IMR-90 (cell line): ENCODE measurements around the gene FJX1. TPM values are rescaled to one million over a fixed set of nuclear protein-coding genes. Genes with fewer than 3 reads are reported as not detected.

Source experiments
- ATAC-seq: fragments of 200-7000 bp; cut with Tn5 transposase; 2 replicates; pipeline ENCODE4 v1.9.1; 2020; ENCODE audit warnings: low read depth, mild to moderate bottlenecking, moderate library complexity
- BruUV-seq: library from RNA; stranded (reverse); fragments of 400-500 nt; replicated peaks from 2 replicates; lab custom pipeline; 2021; lab: Mats Ljungman, UMichigan
- CTCF ChIA-PET: fragments of 300-600 bp; formaldehyde crosslinking; extraction: SDS; loops from one replicate; lab custom pipeline; 2021; ENCODE audit warnings: antibody characterized with exemption; lab: Yijun Ruan, JAX
- POLR2A ChIA-PET: fragments of 300-600 bp; sonication (Branson Sonifier 250); formaldehyde crosslinking; loops from one replicate; lab custom pipeline; 2022; ENCODE audit warnings: antibody characterized with exemption; ENCODE audit not compliant: unreplicated experiment; lab: Charles Lee
- DNase-seq: peaks from one replicate; pipeline ENCODE4 v3.0.0; 2013
- H2AFZ ChIP-seq: replicated peaks from 2 replicates; pipeline ENCODE3; 2013; ENCODE audit warnings: low read length, mild to moderate bottlenecking; ENCODE audit not compliant: poor library complexity
- H2AK5ac ChIP-seq: 2 replicates; pipeline ENCODE4 v1.6.1; 2013; ENCODE audit warnings: low read depth, low read length, inconsistent platforms
- H2AK9ac ChIP-seq: replicated peaks from 2 replicates; pipeline ENCODE3; 2013; ENCODE audit warnings: mild to moderate bottlenecking, low read depth, low read length, moderate library complexity; ENCODE audit not compliant: poor library complexity
- H2BK120ac ChIP-seq: 2 replicates; pipeline ENCODE4 v1.6.1; 2013; ENCODE audit warnings: low read depth, low read length, inconsistent platforms
- H2BK15ac ChIP-seq: 3 replicates; pipeline ENCODE4 v1.6.1; 2013; ENCODE audit warnings: low read depth, low read length, inconsistent platforms
- H2BK20ac ChIP-seq: 2 replicates; pipeline ENCODE4 v1.6.1; 2013; ENCODE audit warnings: low read depth, mild to moderate bottlenecking, inconsistent platforms, low read length, moderate library complexity
- H2BK5ac ChIP-seq: 2 replicates; pipeline ENCODE4 v1.6.1; 2013; ENCODE audit warnings: mild to moderate bottlenecking, low read depth, low read length, inconsistent platforms; ENCODE audit not compliant: poor library complexity, severe bottlenecking
- H3K14ac ChIP-seq: replicated peaks from 2 replicates; pipeline ENCODE4 v1.6.1; 2013; ENCODE audit warnings: low read depth, low read length, inconsistent platforms
- H3K18ac ChIP-seq: 2 replicates; pipeline ENCODE4 v1.6.1; 2013; ENCODE audit warnings: low read depth, low read length, control low read depth
- H3K23ac ChIP-seq: 2 replicates; pipeline ENCODE4 v1.6.1; 2013; ENCODE audit warnings: low read depth, low read length, inconsistent platforms
- H3K27ac ChIP-seq: 2 replicates; pipeline ENCODE4 v1.5.1; 2013; ENCODE audit warnings: mild to moderate bottlenecking, control low read depth, low read length; ENCODE audit not compliant: insufficient read depth
- H3K27me3 ChIP-seq: 2 replicates; pipeline ENCODE4 v1.6.1; 2013; ENCODE audit warnings: low read length; ENCODE audit not compliant: control insufficient read depth, insufficient read depth
- H3K36me3 ChIP-seq: 2 replicates; pipeline ENCODE4 v1.6.1; 2013; ENCODE audit warnings: low read length, mixed read lengths; ENCODE audit not compliant: control insufficient read depth, insufficient read depth
- H3K4ac ChIP-seq: 2 replicates; pipeline ENCODE4 v1.6.1; 2013; ENCODE audit warnings: low read depth, low read length, inconsistent platforms
- H3K4me1 ChIP-seq: 2 replicates; pipeline ENCODE4 v1.6.1; 2013; ENCODE audit warnings: low read length, mixed read lengths; ENCODE audit not compliant: control insufficient read depth, insufficient read depth
- H3K4me2 ChIP-seq: 2 replicates; pipeline ENCODE4 v1.6.1; 2013; ENCODE audit warnings: low read depth, mild to moderate bottlenecking, control low read depth, low read length, moderate library complexity
- H3K4me3 ChIP-seq: 2 replicates; pipeline ENCODE4 v1.5.1; 2013; ENCODE audit warnings: low read depth, mild to moderate bottlenecking, control low read depth, low read length, moderate library complexity; ENCODE audit not compliant: insufficient read depth
- H3K56ac ChIP-seq: 2 replicates; pipeline ENCODE4 v1.6.1; 2013; ENCODE audit warnings: low read length, inconsistent platforms; ENCODE audit not compliant: insufficient read depth; ENCODE audit errors: extremely low read depth
- H3K79me1 ChIP-seq, 2 experiments: 2 replicates each; pipeline ENCODE4 v1.6.1; 2013; ENCODE audit warnings: low read length in 2 of 2, inconsistent platforms in 1 of 2, low read depth in 1 of 2
- H3K9ac ChIP-seq: 2 replicates; pipeline ENCODE4 v1.6.1; 2013; ENCODE audit warnings: low read depth, low read length, control low read depth
- H3K9me1 ChIP-seq: 2 replicates; pipeline ENCODE4 v1.6.1; 2013; ENCODE audit warnings: low read length, inconsistent platforms; ENCODE audit not compliant: insufficient read depth
- H3K9me3 ChIP-seq: 2 replicates; pipeline ENCODE4 v1.6.1; 2013; ENCODE audit warnings: low read length; ENCODE audit not compliant: control insufficient read depth, insufficient read depth
- H4K20me1 ChIP-seq: 2 replicates; pipeline ENCODE4 v1.6.1; 2013; ENCODE audit warnings: low read length, inconsistent platforms; ENCODE audit not compliant: insufficient read depth
- H4K5ac ChIP-seq: 2 replicates; pipeline ENCODE4 v1.6.1; 2013; ENCODE audit warnings: mild to moderate bottlenecking, low read depth, low read length, control low read depth
- H4K8ac ChIP-seq, 2 experiments: 2 replicates each; pipeline ENCODE4 v1.6.1; 2013; ENCODE audit warnings: low read depth in 2 of 2, low read length in 2 of 2, control low read depth in 1 of 2, inconsistent platforms in 1 of 2
- H4K91ac ChIP-seq: 2 replicates; pipeline ENCODE4 v1.6.1; 2013; ENCODE audit warnings: low read depth, low read length, inconsistent platforms; ENCODE audit not compliant: insufficient read depth
- BHLHE40 ChIP-seq: fragments of 150-350 bp; IDR thresholded peaks from 2 replicates; pipeline ENCODE4 v1.6.1; 2016; ENCODE audit warnings: mild to moderate bottlenecking, low read depth, low read length
- CHD1 ChIP-seq: IDR thresholded peaks from 2 replicates; pipeline ENCODE4 v1.6.1; 2012; ENCODE audit warnings: low read depth, low read length, improper control_type of control experiment
- CTCF ChIP-seq: conservative IDR thresholded peaks from 2 replicates; pipeline ENCODE4 v1.5.1; 2012; ENCODE audit warnings: mild to moderate bottlenecking, low read depth, low read length, improper control_type of control experiment
- FOS ChIP-seq: fragments of 150-350 bp; IDR thresholded peaks from 2 replicates; pipeline ENCODE4 v1.6.1; 2016; ENCODE audit warnings: low read depth, low read length
- MAFK ChIP-seq: IDR thresholded peaks from 2 replicates; pipeline ENCODE4 v1.6.1; 2012; ENCODE audit warnings: low read depth, low read length, improper control_type of control experiment
- MAZ ChIP-seq: IDR thresholded peaks from 2 replicates; pipeline ENCODE4 v1.6.1; 2012; ENCODE audit warnings: low read depth, mild to moderate bottlenecking, low read length, improper control_type of control experiment, moderate library complexity, borderline replicate concordance
- MXI1 ChIP-seq: IDR thresholded peaks from 2 replicates; pipeline ENCODE4 v1.6.1; 2012; ENCODE audit warnings: low read depth, mild to moderate bottlenecking, low read length, moderate library complexity, borderline replicate concordance
- RAD21 ChIP-seq: IDR thresholded peaks from 2 replicates; pipeline ENCODE4 v1.6.1; 2012; ENCODE audit warnings: low read length, improper control_type of control experiment
- RCOR1 ChIP-seq: IDR thresholded peaks from 2 replicates; pipeline ENCODE4 v1.6.1; 2012; ENCODE audit warnings: mild to moderate bottlenecking, low read length, improper control_type of control experiment; ENCODE audit not compliant: insufficient replicate concordance
- SMC3 ChIP-seq: fragments of 150-350 bp; IDR thresholded peaks from 2 replicates; pipeline ENCODE4 v1.6.1; 2016; ENCODE audit warnings: low read depth, mild to moderate bottlenecking, antibody characterized with exemption, low read length, moderate library complexity
- USF2 ChIP-seq: fragments of 150-350 bp; IDR thresholded peaks from 2 replicates; pipeline ENCODE4 v1.6.1; 2017; ENCODE audit warnings: mild to moderate bottlenecking, antibody characterized with exemption, low read length, low read depth
- WGBS, 2 experiments: methylation state at CpG; one replicate each; pipeline versions ENCODE4 v1.1.5 to v1.1.7; 2013; ENCODE audit warnings: missing lambda C conversion rate in 2 of 2; ENCODE audit not compliant: insufficient read length in 1 of 2; ENCODE audit errors: extremely low coverage in 2 of 2; 5-methylcytosine and 5-hydroxymethylcytosine counted together
- dilution Hi-C: fragments of 300-500 bp; cut with HindIII; formaldehyde crosslinking; loops from one replicate; pipeline ENCODE4 v1.14.3; 2018; ENCODE audit warnings: low sequenced_read_pairs; ENCODE audit not compliant: unreplicated experiment
- in situ Hi-C: fragments of 300-500 bp; cut with MboI; formaldehyde crosslinking; loops from 3 replicates; pipeline ENCODE4 v1.14.3; 2019; ENCODE audit warnings: low sequenced_read_pairs, inconsistent platforms, mixed read lengths
- intact Hi-C: fragments of 100-400 bp; cut with micrococcal nuclease; formaldehyde crosslinking; loops from 2 replicates; pipeline ENCODE4 v1.10.0; 2022
- polyA plus RNA-seq, 3 experiments: library from polyadenylated mRNA; depleted of rRNA; stranded (reverse); fragments of >200 nt; gene quantifications; 2 replicates each; pipeline ENCODE4 v1.2.3, GENCODE V29; 2012; ENCODE audit warnings: low replicate concordance in 1 of 3
- total RNA-seq: library from RNA; depleted of rRNA; stranded (reverse); fragments of >200 nt; gene quantifications from 2 replicates; pipeline ENCODE4 v1.2.3, GENCODE V29; 2012

The FJX1 gene
- total and polyA plus RNA-seq, 2 of the 4 experiments (the other 2 are of a cell fraction), result 8.4 to 11.2 TPM

GRCh38 chr11:35610631-35611030 lies 7.6 kb upstream of the FJX1 start:
- no peak overlapping the region for H3K27ac ChIP-seq
- ChIA-PET POLR2A (no interaction called here), CTCF (interaction anchor here (1.0 kb wide), 1 partner anchor 211 kb away, joined by 5 read pairs; no protein-coding TSS in a partner anchor)
- in situ Hi-C loops, result loop anchor here (10.0 to 25.0 kb wide), 2 partner anchors 524 to 852 kb away; no protein-coding TSS in a partner anchor
- no peaks in the 10 kb centered on the region for H3K36me3 ChIP-seq
- H3K9me1 ChIP-seq, result no peaks in the 10 kb centered on the region
- no TSS peak for BruUV-seq
- H2BK5ac ChIP-seq, result no peak overlapping the region
- no peak overlapping the region for H3K4me3 ChIP-seq
- no peak overlapping the region for H2AFZ ChIP-seq
- no peak overlapping the region for H4K5ac ChIP-seq
- H2BK120ac ChIP-seq, result no peak overlapping the region
- ATAC-seq (no peak), DNase-seq (no peak)
- no peak overlapping the region for H3K9ac ChIP-seq
- dilution Hi-C loops, result no loop called here
- no peak overlapping the region for H2BK15ac ChIP-seq
- H3K4ac ChIP-seq, result no peak overlapping the region
- H4K20me1 ChIP-seq, result no peaks in the 10 kb centered on the region
- H3K14ac ChIP-seq, result no peak overlapping the region
- no peak overlapping the region for H3K18ac ChIP-seq
- H2AK9ac ChIP-seq, result no peak overlapping the region
- H3K79me1 ChIP-seq, result no peaks in the 10 kb centered on the region
- H3K4me1 ChIP-seq, result peaks cover 2% of the 10 kb centered on the region; the same call in 1 of the 2 replicates
- no peak overlapping the region for H3K56ac ChIP-seq
- no peaks in the 10 kb centered on the region for H3K9me3 ChIP-seq
- WGBS, 2 experiments, result no CpG with 5 or more reads among the region's 7 CpGs
- H2AK5ac ChIP-seq, result no peak overlapping the region
- no peak for TF ChIP-seq MXI1
- TF ChIP-seq USF2, result no peak
- no peak for TF ChIP-seq CHD1
- TF ChIP-seq FOS, result no peak
- TF ChIP-seq MAFK, result no peak
- TF ChIP-seq RAD21, result no peak
- no peak for TF ChIP-seq MAZ
- no peak for TF ChIP-seq SMC3
- TF ChIP-seq CTCF, result no peak
- no peak for TF ChIP-seq BHLHE40
- no peak for TF ChIP-seq RCOR1
- H3K4me2 ChIP-seq, result no peak overlapping the region
- H2BK20ac ChIP-seq, result no peak overlapping the region
- peaks cover 7% of the 10 kb centered on the region; the same call in 1 of the 2 replicates for H3K27me3 ChIP-seq
- intact Hi-C loops, result no loop called here
- H3K23ac ChIP-seq, result no peak overlapping the region
- no peak overlapping the region for H4K91ac ChIP-seq
- no peak overlapping the region for H4K8ac ChIP-seq
